Endothelial cell of umbilical vein (primary cell): ENCODE results near the gene HNRNPLL. TPM values are rescaled to one million over a fixed set of nuclear protein-coding genes. Genes with fewer than 3 reads are reported as not detected.

Experiments used
- BruUV-seq: library from RNA; stranded (reverse); fragments of 400-500 nt; replicated peaks from 2 replicates; lab custom pipeline; 2021; lab: Mats Ljungman, UMichigan
- CTCF ChIA-PET: fragments of 300-600, 350-600 bp; sonication (Branson Sonifier 250); formaldehyde crosslinking; loops from one replicate; lab custom pipeline; 2021; ENCODE audit warnings: antibody characterized with exemption, inconsistent platforms; lab: Charles Lee
- POLR2A ChIA-PET: fragments of 300-600, 350-600 bp; sonication (Branson Sonifier 250); formaldehyde crosslinking; loops from one replicate; lab custom pipeline; 2021; ENCODE audit warnings: antibody characterized with exemption, inconsistent platforms; lab: Charles Lee
- DNase-seq: peaks from one replicate; pipeline ENCODE4 v3.0.0-alpha.2; 2011; ENCODE audit warnings: low read depth, low spot score
- FAIRE-seq: peaks from 2 replicates; lab custom pipeline; 2011; peaks lifted over from hg19 to GRCh38; lab: Jason Lieb, UNC
- H2AFZ ChIP-seq: 2 replicates; pipeline ENCODE4 v1.6.0; 2012; ENCODE audit warnings: low read depth, low read length, control low read depth, inconsistent platforms
- H3K27ac ChIP-seq: 2 replicates; pipeline ENCODE4 v1.5.1; 2011; ENCODE audit warnings: low read depth, mild to moderate bottlenecking, control low read depth, low read length, moderate library complexity; ENCODE audit not compliant: insufficient read depth
- H3K27me3 ChIP-seq, 2 experiments: 2 replicates each; pipeline versions ENCODE4 v1.6.0 to v1.6.1; 2011; ENCODE audit warnings: low read length in 2 of 2, mixed read lengths in 1 of 2; ENCODE audit not compliant: control insufficient read depth in 2 of 2, insufficient read depth in 2 of 2
- H3K36me3 ChIP-seq, 2 experiments: 2 replicates in 1 of 2; 3 replicates in 1 of 2; pipeline ENCODE4 v1.5.1; 2011; ENCODE audit warnings: low read length in 2 of 2, mild to moderate bottlenecking in 1 of 2, moderate library complexity in 1 of 2; ENCODE audit not compliant: control insufficient read depth in 2 of 2, insufficient read depth in 2 of 2; ENCODE audit errors: extremely low read depth in 1 of 2
- H3K4me1 ChIP-seq: 3 replicates; pipeline ENCODE4 v1.5.1; 2011; ENCODE audit warnings: mild to moderate bottlenecking, low read length; ENCODE audit not compliant: control insufficient read depth, insufficient read depth; ENCODE audit errors: extremely low read depth
- H3K4me2 ChIP-seq: 2 replicates; pipeline ENCODE4 v1.6.1; 2011; ENCODE audit warnings: low read length, control low read depth, mixed read lengths; ENCODE audit not compliant: insufficient read depth
- H3K4me3 ChIP-seq, 3 experiments: fragments of 200-600 bp in 1 of 3; sonication (generic), shearing (Covaris generic) in 1 of 3; replicated peaks in 1 of 3; 2 replicates each; pipeline ENCODE4 v1.5.1; 2011 to 2016; ENCODE audit warnings: control low read depth in 3 of 3, low read length in 3 of 3, mild to moderate bottlenecking in 2 of 3, inconsistent platforms in 1 of 3, low read depth in 1 of 3, moderate library complexity in 1 of 3; ENCODE audit not compliant: insufficient read depth in 1 of 3
- H3K79me2 ChIP-seq: 2 replicates; pipeline ENCODE4 v1.6.0; 2012; ENCODE audit warnings: low read length, inconsistent platforms; ENCODE audit not compliant: control insufficient read depth, insufficient read depth
- H3K9ac ChIP-seq: replicated peaks from 2 replicates; pipeline ENCODE3; 2011; ENCODE audit warnings: low read length, control low read depth; ENCODE audit not compliant: insufficient read depth; ENCODE audit errors: extremely low read depth
- H3K9me1 ChIP-seq: replicated peaks from 3 replicates; pipeline ENCODE4 v1.6.0; 2011; ENCODE audit warnings: mild to moderate bottlenecking, low read length; ENCODE audit not compliant: control insufficient read depth, insufficient read depth; ENCODE audit errors: extremely low read depth
- H3K9me3 ChIP-seq: replicated peaks from 2 replicates; pipeline ENCODE4 v1.5.1; 2012; ENCODE audit warnings: low read length, inconsistent platforms; ENCODE audit not compliant: control insufficient read depth, insufficient read depth
- H4K20me1 ChIP-seq: replicated peaks from 2 replicates; pipeline ENCODE3; 2011; ENCODE audit warnings: mild to moderate bottlenecking, low read length; ENCODE audit not compliant: control insufficient read depth, insufficient read depth; ENCODE audit errors: extremely low read depth
- CTCF ChIP-seq, 2 donors: IDR thresholded peaks; 1 replicate in 1 of 2; 2 replicates in 1 of 2; pipeline ENCODE4 v1.5.1; 2011; ENCODE audit warnings: low read length in 2 of 2, mild to moderate bottlenecking in 2 of 2, moderate library complexity in 2 of 2, control low read depth in 1 of 2, inconsistent platforms in 1 of 2, low read depth in 1 of 2; ENCODE audit not compliant: insufficient read depth in 1 of 2; ENCODE audit errors: extremely low read depth in 1 of 2
- EZH2 ChIP-seq: IDR thresholded peaks from 2 replicates; pipeline ENCODE4 v1.6.1; 2012; ENCODE audit warnings: borderline replicate concordance, low read depth, mild to moderate bottlenecking, moderate library complexity, low read length, inconsistent platforms; ENCODE audit not compliant: severe bottlenecking
- FOS ChIP-seq: IDR thresholded peaks from 2 replicates; pipeline ENCODE4 v1.6.1; 2011; ENCODE audit warnings: mild to moderate bottlenecking, low read length, moderate library complexity, borderline replicate concordance; ENCODE audit not compliant: insufficient read depth
- GATA2 ChIP-seq: IDR thresholded peaks from 2 replicates; pipeline ENCODE4 v1.7.0; 2011; ENCODE audit warnings: low read depth, mild to moderate bottlenecking, moderate library complexity, mixed read lengths, low read length; ENCODE audit not compliant: insufficient read length, insufficient read depth
- JUN ChIP-seq: IDR thresholded peaks from 2 replicates; pipeline ENCODE4 v1.6.1; 2011; ENCODE audit warnings: borderline replicate concordance, low read depth; ENCODE audit not compliant: insufficient read length, insufficient read depth
- MAX ChIP-seq: IDR thresholded peaks from 2 replicates; pipeline ENCODE4 v1.6.1; 2011; ENCODE audit not compliant: insufficient read depth, insufficient read length
- MYC ChIP-seq: IDR thresholded peaks from one replicate; pipeline ENCODE4 v1.6.1; 2011; ENCODE audit warnings: mild to moderate bottlenecking, low read depth, low read length
- POLR2A ChIP-seq: IDR thresholded peaks from 2 replicates; pipeline ENCODE4 v1.6.1; 2012; ENCODE audit warnings: low read depth, mild to moderate bottlenecking, control low read depth, low read length
- POLR2AphosphoS5 ChIP-seq: IDR thresholded peaks from 2 replicates; pipeline ENCODE4 v1.6.1; 2012; ENCODE audit warnings: low read depth, mild to moderate bottlenecking, control low read depth, low read length, moderate library complexity; ENCODE audit not compliant: insufficient read depth
- dilution Hi-C: fragments of 300-500 bp; cut with MboI; formaldehyde crosslinking; loops from one replicate; pipeline ENCODE4 v1.15.0; 2019; ENCODE audit warnings: low sequenced_read_pairs; ENCODE audit not compliant: extremely low pct_ligation_motif_present
- intact Hi-C: fragments of 100-400 bp; cut with micrococcal nuclease; formaldehyde crosslinking; loops from one replicate; pipeline ENCODE4 v1.10.0; 2022
- polyA plus RNA-seq, 4 experiments: library from polyadenylated mRNA; depleted of rRNA in 3 of 4; stranded (reverse) in 3 of 4; unstranded in 1 of 4; fragments of >200 nt; gene quantifications; 2 replicates each; pipeline versions ENCODE4 v1.2.1 to v1.2.3, GENCODE V29; 2011 to 2012; ENCODE audit warnings: missing spikeins in 1 of 4
- total RNA-seq: library from RNA; stranded (reverse); gene quantifications from 2 replicates; pipeline ENCODE4 v1.2.3, GENCODE V29; 2021

The HNRNPLL gene
- total and polyA plus RNA-seq, 2 donors (not counting 3 experiments of a cell fraction or from before 2014, with no cell fraction given): 19.8 to 56.2 TPM

- H3K9me1 ChIP-seq: no peaks in the 10 kb centered on the region
- no peak for FAIRE-seq
- dilution Hi-C loops (loop anchor here (10.0 kb wide), 1 partner anchor 175 kb away; no protein-coding TSS in a partner anchor), intact Hi-C loops (no loop called here)
- no peak for DNase-seq
- BruUV-seq: no TSS peak
- H3K27me3 ChIP-seq: no peaks in the 10 kb centered on the region
- H2AFZ ChIP-seq: no peak overlapping the region
- no peaks in the 10 kb centered on the region for H3K4me1 ChIP-seq
- no peaks in the 10 kb centered on the region for H3K9me3 ChIP-seq
- no peak overlapping the region for H3K9ac ChIP-seq
- no peak overlapping the region for H3K27ac ChIP-seq
- H3K4me3 ChIP-seq: no peak overlapping the region
- H4K20me1 ChIP-seq: no peaks in the 10 kb centered on the region
- no peaks in the 10 kb centered on the region for H3K79me2 ChIP-seq
- no peak overlapping the region for H3K4me2 ChIP-seq
- H3K36me3 ChIP-seq: peaks cover 2 to 12% of the 10 kb centered on the region in 2 experiments
- ChIA-PET CTCF (no interaction called here), POLR2A (no interaction called here)
- TF ChIP-seq JUN: no peak
- no peak for TF ChIP-seq EZH2
- no peak for TF ChIP-seq FOS
- no peak for TF ChIP-seq MAX
- TF ChIP-seq GATA2: no peak
- no peak for TF ChIP-seq POLR2A
- TF ChIP-seq CTCF (IDR thresholded peaks at IDR 0.05; ENCODE audit: extremely low read depth in 1 of 2, insufficient read depth in 1 of 2, low read depth in 1 of 2, low read length in 2 of 2): no peak
- TF ChIP-seq POLR2AphosphoS5: no peak
- TF ChIP-seq MYC: no peak
These were observed 42.6 kb downstream of the HNRNPLL start for GRCh38 chr2:38560092-38560491.
